A673 (cell line): ENCODE data around the gene AGGF1.

ENCODE experiments used
- EZH2 ChIP-seq: fragments of 200-600 bp; sonication (generic); IDR thresholded peaks from 2 replicates; pipeline ENCODE4 v1.6.1; 2017; ENCODE audit warnings: borderline replicate concordance, low read depth, mild to moderate bottlenecking, mixed read lengths, antibody characterized with exemption, low read length; ENCODE audit not compliant: poor library complexity, severe bottlenecking
- TF ChIP-seq, protein P1 (sequence below): fragments of 300-800, 200-600 bp; sonication (generic); conservative IDR thresholded peaks from 2 replicates; pipeline ENCODE4 v1.5.1; 2017; ENCODE audit warnings: low read depth, mild to moderate bottlenecking, antibody characterized with exemption, low read length, moderate library complexity, mixed read lengths

- TF ChIP-seq, protein P1, sequence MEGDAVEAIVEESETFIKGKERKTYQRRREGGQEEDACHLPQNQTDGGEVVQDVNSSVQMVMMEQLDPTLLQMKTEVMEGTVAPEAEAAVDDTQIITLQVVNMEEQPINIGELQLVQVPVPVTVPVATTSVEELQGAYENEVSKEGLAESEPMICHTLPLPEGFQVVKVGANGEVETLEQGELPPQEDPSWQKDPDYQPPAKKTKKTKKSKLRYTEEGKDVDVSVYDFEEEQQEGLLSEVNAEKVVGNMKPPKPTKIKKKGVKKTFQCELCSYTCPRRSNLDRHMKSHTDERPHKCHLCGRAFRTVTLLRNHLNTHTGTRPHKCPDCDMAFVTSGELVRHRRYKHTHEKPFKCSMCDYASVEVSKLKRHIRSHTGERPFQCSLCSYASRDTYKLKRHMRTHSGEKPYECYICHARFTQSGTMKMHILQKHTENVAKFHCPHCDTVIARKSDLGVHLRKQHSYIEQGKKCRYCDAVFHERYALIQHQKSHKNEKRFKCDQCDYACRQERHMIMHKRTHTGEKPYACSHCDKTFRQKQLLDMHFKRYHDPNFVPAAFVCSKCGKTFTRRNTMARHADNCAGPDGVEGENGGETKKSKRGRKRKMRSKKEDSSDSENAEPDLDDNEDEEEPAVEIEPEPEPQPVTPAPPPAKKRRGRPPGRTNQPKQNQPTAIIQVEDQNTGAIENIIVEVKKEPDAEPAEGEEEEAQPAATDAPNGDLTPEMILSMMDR, result no peak
- no peak for TF ChIP-seq EZH2
Measured at GRCh38 chr5:77095189-77095588, 65.0 kb downstream of the AGGF1 start.
